ENCODE measurements around the gene ANTKMT.
A peak's percentile ranks its signal among the peaks of the same experiment; 100 is the strongest.

Gene ANTKMT

DNA sequence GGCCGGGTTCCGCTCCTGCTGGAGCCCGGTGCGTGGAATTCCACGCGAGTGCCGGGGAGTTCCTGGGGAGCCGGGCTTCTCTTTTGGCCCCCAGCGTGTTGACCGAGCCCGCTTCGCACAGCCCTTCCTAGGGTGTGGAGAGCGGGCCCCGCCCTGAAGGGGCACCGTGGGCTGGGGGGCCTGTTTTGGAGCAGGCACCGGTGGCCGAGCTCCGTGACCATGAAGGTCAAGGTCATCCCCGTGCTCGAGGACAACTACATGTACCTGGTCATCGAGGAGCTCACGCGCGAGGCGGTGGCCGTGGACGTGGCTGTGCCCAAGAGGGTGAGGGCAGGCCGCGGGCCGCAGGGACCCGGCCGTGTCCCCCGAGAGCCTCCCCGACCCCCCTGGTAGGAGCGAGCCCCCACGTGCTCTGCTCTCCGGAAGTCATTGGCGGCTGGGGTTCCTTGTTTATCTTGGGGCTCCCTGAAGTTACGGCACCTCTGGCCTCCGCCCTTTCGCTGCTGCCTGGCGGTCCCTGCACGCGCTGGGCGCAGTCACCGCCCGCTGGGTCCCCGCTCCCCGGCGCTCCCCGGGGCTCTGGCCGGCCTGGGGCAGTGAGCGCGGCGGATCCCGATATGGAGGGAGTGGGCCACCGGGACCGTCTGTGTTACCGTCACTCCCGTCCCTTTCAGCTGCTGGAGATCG lies 6.5 kb downstream of the ANTKMT start:
- no peak for DNase-seq (ENCODE audit: low read depth in 3 of 3)

DNA sequence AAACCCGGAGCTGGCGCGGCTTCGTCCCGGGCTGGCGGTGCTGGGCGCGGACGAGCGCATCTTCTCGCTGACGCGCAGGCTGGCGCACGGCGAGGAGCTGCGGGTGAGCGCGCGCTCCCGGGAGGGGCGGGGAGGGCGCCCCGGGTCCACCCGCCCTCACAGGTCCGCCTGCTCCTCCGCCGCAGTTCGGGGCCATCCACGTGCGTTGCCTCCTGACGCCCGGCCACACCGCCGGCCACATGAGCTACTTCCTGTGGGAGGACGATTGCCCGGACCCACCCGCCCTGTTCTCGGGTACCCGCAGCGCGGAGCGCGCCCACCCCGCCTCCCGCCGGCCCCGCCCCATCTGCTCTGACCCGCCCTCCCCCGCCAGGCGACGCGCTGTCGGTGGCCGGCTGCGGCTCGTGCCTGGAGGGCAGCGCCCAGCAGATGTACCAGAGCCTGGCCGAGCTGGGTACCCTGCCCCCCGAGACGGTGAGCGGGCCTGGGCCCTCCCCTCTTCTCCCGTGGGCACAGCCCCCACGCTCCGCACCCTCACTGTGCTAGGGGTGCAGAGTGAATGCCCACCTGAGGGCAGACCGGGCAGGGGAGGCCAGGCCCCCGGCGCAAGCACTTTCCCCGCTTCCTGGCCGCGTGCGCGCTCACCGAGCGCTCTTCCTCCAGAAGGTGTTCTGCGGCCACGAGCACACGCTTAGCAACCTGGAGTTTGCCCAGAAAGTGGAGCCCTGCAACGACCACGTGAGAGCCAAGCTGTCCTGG lies 7.4 kb downstream of the ANTKMT start:
- peak in 1 of 3 donors; percentile 48 for DNase-seq (ENCODE audit: low read depth in 3 of 3)

DNA sequence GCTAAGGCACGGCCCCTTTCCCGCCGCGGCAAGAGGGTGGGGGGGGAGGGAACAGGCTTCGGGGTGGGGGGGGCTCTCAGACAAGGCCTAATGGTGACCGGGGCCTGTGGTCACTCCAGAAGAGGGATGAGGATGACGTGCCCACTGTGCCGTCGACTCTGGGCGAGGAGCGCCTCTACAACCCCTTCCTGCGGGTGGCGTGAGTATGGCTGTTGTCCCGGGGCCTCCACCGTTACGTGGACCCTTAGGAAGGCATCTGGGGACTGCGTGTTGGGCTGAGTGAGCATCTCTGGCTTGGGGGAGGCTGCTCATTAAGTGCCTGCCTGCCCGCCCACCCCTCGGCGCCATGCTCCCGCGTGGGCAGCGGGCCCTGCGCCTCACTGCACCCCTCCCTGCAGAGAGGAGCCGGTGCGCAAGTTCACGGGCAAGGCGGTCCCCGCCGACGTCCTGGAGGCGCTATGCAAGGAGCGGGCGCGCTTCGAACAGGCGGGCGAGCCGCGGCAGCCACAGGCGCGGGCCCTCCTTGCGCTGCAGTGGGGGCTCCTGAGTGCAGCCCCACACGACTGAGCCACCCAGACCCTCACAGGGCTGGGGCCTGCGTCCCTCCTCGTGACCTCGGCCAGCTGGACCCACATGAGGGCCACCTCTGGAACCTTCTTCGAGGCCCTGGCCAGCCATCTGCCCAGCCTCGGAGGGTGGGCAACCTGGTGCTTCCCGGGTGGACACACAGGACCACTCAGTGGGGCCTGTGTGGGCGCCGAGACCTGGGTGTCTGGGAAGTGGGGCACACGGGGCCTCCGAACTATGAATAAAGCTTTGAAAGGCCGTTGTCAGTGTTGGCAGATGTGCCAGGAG lies 8.2 kb downstream of the ANTKMT start:
- DNase-seq (ENCODE audit: low read depth in 3 of 3): no peak

DNA sequence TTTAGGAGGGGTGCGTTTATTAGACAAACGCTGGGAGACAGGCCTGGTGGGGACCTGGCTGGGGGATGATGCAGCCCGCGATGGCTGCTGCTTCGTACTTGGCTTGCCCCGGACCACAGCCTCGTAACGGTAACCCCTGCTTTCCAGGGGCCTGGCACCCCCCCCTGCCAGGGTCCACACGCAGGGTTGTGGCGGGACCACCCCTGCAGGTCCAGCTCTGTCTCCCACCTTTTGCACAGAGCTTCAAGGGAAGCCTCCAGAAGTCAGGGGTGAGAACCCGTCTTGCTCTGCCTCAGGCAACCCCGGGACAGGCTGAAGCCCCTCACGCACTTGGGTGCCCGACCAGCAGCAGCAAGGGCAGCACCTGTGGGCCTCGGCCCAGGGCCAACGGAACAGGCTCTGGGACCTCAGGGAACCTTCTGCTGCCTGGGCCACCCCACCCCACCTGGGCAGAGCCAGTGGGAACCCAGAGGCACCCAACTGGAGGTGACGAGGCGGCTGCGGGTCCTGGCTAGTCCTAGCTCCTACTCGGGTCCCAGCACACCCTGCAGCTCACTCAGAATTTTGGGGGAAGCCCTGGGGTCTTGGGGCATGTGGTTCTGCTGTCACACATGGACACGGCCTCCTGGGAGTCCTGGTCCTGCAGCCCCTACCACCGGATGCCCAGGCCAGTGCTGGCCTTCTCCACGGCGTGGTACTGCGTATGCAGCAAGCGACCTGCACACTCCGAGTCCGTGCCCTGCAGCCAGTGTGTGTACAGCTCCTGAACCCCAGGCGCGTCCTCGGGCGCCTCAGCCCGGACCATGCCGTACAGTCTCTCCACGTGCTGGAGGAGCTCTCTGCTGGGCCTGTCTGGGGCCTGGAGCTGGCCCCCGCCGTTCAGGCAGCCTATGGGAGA lies 9.1 kb downstream of the ANTKMT start:
- no peak for DNase-seq (ENCODE audit: low read depth in 3 of 3)

DNA sequence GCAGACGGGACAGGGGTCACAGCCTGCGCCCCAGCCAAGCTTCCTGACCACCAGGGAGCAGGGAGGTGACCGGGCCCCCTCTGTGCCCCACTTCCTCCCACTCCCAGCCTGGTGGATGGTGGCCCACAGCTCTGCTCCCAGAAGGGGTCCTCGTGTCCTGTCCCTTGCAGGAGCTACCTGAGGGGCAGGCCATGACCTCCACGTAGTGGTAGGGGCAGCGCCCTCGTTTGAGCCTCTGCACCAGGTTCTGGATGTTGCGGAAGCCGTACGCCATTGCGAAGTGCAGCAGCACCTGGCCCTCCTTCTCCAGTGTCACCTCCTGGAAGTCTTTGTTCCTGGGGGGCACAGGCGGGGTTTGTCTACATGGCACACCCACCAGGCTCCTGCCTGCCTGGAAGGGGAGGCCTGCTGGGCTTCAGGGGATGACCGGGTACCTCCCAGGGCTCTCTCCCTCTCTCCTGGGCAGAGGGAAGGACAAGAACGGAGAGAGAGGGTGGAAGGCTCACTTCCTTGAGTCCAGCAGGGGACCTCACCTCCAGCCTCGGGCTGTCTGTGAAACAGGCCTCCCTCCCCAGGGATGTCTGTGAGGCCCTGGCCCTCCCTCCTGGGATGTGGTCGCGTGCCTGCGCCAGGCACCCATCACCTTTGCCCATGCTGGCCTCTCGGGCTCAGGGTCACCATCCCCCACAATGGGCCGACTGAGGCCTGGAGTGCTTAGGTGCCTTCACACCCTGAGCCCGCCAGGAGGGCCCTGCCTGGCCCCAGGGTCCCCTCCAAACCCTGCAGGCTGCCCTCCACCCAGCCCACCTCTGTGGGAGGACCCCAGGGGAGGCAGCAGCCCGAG lies 9.9 kb downstream of the ANTKMT start:
- no peak for DNase-seq (ENCODE audit: low read depth in 3 of 3)

DNA sequence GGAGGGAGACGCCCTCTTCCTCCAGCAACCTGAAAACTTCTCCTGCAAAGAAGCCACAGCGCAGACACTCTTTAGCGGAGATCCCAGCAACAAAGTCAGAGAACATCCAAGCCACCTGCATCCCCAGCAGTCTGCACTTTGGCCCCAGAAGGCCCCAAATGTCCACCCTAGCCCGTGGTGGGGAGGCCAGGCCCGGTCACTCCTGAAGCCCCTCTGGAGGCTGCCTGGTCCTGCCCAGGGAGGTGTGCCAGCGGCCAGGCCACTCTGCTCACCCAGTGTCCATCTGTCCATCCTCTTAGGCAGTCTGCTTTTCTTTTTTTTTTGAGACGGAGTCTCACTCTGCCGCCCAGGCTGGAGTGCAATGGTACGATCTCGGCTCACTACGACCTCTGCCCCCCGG lies 11.4 kb downstream of the ANTKMT start:
- DNase-seq (ENCODE audit: low read depth in 3 of 3): no peak

DNA sequence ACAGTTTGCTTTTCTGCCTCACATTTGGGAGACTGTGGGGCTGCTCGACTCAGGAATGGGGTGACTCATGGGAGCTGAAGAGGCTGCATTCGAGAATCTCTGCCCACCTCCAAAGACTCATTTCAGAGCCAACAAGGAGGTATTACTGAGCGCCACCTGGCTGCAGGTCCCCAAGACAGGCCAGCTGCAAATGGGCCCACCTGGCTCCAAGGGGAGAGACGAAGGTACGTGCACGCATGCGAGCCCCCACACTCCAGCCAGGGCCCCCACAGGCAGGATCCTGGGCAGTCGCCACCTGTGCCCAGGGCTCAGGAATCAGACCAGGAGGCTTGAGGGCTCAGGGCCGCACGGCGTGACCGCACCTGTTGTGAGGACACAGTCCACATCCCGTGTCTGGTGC lies 12.0 kb downstream of the ANTKMT start:
- no peak for DNase-seq (ENCODE audit: low read depth in 3 of 3)

DNA sequence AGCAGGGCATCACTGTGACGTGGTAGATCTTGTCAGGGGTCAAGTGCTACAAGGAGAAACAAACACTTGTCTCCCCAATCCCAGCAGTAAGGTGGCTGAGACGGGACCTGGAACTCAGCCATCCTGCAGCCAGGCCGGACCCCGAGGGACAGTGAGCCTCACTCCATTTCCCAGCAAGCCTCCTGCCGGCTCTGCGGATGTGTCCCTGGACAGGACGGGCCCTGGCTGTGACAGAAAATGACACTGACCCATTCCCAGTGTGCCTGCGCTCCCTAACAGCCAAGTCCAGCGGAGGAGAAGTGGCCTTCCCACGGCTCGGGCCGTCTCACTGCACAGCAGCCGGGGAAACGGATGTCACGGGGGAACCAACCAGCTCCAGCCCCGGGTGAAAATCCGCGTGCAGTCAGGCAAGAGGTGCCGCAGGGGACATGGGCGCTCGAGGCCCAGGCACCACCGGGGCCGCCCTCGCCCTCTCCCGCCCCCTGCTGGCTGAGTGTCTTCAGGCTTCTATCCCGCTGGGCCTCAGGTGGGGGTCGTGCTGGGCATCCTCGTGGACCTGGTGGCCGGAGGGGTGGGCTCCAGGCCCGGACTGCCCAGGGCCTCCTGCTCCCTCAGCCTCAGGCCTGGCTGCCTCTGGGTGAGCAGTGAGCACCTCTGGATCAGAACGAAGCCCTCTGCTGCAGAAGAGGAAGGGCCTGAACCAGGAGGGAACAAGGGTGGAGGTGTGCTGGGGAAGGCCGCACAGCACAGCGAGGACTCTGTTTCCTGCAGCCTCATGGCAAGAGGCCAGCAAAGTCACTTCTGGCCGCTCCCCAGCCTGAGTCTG lies 12.6 kb downstream of the ANTKMT start:
- peak in 1 of 3 donors; percentile 49 for DNase-seq (ENCODE audit: low read depth in 3 of 3)

DNA sequence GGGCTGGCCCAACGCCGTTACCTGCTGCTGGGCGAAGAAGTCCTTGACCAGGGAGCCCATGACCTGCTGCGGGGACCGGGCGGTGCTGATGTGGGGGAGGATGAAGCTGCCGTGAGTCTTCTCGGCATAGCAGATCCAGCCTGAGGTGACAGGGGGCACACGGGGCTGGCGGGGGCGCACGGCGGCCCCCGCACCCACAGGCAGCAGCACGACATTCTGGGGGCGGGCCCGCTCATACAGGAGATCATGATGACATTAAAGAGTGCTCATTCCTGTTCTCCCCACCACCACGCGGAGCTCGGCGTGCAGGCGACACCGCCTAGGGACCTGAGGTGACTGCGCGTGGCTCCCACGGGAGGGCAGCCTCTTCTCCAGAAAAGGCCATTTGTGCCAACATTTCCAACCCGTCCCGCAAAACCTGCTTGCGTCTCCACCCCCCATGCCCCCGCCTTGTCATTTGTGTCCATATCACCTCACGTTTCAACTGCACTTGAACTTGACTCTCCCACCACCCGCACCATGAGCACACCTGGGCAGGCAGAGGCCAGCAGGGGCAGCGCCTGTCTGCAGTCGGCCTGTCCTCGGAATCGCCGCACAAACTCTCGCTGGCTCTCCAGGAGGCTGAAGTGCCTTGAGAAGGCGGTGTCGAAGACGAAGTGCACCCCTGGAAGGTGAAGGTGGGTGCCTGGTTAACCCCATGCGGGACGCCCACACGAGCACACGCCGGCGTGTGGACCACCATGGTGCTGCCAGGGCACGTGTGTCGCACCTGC lies 13.4 kb downstream of the ANTKMT start:
- DNase-seq (ENCODE audit: low read depth in 3 of 3): no peak

DNA sequence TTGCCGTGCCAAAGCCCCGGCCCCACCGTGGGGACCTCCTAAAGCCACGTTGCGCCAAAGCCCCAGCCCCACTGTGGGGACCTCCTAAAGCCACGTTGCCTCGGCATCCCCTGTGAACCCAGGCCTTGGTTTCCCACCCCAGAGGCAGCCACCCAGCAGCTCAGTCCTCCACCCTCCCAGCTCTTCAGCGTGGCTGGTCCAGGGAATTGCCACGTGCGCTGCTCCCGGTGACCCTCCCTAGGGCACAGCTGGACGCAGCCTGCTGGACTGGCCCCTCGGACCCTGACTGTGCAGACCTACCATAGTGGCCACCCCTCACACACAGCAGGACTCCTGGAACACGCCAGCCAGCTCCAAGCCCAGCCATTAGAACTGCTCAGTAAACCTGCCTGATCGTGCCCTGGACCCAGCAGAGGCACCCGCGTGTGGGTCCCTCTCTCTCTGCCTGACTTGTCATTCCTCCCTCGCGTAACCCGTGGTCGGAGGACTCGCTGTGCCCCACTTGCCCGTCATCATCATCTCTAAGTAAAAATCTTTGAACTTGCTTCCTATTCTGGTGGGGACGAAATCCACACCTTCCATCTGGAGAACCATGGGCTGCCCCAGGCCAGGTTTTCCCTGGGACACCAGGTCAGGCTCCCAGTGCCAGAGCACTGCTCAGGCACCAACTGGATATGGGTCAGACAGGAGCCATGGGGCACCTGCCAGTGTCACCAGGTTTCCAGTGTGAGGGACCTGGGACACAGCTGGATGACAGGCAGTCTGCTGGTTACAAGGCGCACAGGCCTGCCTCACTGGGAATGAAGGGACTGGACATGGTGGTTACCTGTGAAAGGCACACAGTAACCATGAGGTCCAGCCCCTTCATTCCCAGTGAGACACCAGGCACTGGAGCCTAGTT lies 14.3 kb downstream of the ANTKMT start:
- no peak for DNase-seq (ENCODE audit: low read depth in 3 of 3)

DNA sequence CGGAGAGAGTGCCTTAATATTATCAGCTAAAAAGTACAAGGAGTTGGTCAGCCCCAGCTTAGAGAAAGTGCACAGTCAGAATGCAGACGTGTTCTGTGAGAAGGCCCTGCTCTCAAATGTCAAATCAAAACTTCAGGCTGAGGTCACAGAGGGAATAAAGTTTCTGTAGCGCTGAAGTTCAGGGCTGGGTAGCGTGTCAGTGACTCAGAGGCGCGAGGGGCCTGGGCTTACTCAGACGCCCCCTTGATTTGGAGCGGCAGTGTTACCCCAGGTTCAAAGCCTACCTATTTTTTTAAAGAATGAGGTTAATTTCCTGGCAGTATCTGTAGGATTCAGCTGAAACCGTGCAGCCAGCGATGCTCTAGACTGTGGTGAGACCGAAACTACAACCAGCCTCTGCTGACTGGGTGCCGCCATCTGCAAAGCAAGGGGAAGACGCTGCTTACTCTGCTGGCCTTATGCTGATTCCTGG lies 15.1 kb downstream of the ANTKMT start:
- DNase-seq (ENCODE audit: low read depth in 3 of 3): peak; percentile 43 to 74 (median 65)

DNA sequence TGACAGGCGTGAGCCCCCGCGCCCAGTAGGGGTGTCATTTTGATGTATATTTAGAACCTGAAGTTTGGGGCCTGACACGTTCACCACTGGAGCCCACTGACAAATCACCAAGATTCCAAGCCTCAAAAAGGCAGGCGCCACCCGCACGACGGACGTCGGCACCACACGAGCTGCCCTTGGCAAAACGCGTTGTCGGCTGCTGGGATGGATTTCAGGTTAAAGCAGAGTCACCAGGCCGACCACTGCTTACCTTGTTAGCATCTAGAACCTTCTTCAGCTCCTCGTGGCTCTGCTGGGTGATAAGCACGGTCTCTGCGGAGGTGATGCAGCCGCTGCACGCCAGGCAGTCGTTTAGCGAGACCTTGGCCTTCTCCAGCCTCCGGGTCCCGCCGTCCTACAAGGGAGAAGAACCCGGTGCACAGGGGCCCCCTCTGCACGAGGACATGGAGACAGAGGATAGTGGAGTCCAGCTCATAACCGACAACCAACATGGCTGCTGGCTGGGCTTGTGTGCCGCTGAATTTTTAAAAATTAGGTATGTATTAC lies 16.1 kb downstream of the ANTKMT start:
- no peak for DNase-seq (ENCODE audit: low read depth in 3 of 3)

DNA sequence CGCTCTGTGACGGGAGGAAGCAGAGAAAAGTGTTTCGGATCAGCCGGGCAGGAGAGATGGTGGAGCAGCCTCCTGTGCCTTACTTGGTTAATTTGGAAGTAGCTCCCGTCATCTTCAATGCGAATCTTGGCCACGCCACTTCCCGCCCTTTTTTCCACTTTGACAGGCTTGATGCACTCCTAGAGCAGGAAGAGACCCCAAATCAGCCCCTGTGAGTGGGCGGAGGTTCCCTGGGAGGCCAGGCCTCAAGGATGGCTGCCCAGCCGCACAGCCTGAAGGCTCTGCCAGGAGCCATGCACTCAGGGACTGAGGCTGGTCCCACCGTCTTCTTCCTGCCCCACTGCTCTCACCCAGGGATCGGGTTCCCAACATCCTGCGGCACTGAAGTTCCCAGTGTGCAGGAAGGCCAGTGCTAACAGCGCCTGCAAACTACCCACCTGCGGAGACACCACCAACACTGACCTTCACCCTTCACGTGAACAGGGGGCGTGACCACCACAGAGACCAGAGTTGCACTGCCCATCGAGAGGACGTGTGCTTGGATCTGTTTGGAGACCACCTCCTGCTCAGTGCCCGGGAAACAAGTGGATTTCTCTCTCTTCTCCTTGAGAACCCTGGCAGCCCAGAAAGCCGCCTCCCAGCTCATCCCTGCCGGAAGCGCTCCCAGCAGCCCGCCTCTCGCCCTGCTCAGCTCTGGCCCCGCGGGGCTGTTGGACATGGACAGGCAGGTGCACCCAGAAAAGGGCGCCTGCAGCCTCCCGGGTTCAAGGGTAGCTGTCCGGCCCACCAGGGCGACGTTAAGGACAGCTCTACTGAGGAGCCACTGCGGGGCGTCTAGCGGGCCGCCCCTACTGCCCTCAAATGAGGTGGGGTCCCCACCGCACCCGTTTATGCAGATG lies 18.9 kb downstream of the ANTKMT start:
- DNase-seq (ENCODE audit: low read depth in 3 of 3): no peak

DNA sequence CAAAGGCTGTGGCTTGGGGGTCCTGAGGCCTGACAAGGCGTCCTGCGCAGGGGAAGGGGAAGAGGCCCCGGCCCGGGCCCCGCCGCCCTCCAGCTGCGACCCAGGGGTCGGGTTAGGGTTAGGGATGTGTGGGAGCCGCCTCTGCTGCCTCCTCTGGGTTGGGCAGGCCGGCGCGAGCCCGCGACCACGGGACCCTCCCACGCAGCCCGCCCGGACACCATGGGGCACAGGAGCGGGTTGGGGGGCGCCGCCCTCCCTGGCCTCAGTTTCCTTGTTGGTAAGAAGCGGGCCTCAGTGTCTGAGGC lies 19.5 kb downstream of the ANTKMT start:
- DNase-seq (ENCODE audit: low read depth in 3 of 3): no peak

DNA sequence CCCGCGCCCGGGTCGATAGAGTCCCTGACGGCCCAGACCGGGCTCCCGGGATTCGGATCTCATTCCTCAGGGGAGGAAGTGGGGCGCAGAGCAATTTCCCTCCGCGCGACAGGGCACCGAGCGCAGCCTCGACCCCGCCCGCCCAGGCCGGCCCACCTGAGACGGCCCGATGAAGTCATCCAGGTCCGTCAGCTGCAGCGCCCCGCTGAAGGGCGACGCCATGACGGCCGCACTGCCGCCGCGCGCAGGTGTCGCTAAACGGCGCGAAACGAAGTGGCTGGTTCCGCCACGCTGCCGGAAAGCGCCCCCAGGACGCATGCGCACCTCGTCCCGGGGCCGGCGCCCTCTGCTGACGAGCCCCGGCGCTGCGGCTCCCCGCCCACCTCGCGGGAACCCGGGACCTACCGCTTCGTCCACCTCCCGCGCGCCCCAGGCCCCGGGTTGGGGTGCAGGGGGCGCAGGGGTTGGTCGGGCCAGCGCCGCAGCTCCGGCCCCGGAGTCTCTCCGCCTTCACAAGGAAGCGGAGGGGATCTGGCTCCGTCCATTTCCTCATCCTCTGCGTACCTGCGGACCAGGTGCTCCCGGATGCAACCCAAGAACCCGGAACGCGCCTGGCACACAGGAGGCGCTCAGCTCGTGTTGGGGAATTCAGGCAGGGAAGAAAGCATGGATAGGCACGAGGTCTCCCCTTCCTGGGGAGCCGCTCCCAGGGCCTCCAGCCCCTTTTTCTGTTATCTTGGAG lies 20.0 kb downstream of the ANTKMT start, which contains the start of gene CIAO3:
Gene CIAO3 (minus strand): TSS at position 234 of the 742 bp plus-strand sequence. CDS start 12 bp downstream, at position 222.
- peak; percentile 86 to 90 (median 88) for DNase-seq (ENCODE audit: low read depth in 3 of 3)
